ENCODE data around the gene COG4.
A peak's percentile ranks its signal among the peaks of the same experiment; 100 is the strongest.
"Not testable (repeated sequence)": the region's sequence is repeated elsewhere in the genome, so short reads cannot be mapped to it uniquely, and the experiment has no call there.

COG4 gene

GRCh38 chr16:70454222-70455034 is 68.9 kb downstream of the COG4 start, which contains the start of gene FCSK:
Gene FCSK, plus strand, starts transcription at chr16:70454595. Its CDS starts 8,596 bp downstream, at chr16:70463191.
- peak; percentile 84 for DNase-seq (ENCODE audit: low spot score)

DNA sequence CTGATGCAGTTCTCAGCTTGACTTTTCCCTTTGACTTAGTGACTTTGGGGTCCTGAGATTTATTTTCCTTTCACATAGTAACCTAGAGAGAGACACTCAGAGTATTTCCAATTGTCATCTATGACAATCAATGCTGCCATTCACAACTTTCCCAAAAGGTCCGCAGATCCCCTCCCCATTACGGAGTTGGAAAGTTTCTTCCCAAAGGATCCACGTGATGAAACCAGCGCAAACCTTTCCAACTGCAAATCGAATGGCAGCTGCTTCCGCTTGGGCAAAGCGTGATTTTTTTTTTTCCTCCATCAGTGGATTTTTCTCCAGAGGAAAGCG is 69.5 kb downstream of the COG4 start:
- DNase-seq (ENCODE audit: low spot score): peak; percentile 52

DNA sequence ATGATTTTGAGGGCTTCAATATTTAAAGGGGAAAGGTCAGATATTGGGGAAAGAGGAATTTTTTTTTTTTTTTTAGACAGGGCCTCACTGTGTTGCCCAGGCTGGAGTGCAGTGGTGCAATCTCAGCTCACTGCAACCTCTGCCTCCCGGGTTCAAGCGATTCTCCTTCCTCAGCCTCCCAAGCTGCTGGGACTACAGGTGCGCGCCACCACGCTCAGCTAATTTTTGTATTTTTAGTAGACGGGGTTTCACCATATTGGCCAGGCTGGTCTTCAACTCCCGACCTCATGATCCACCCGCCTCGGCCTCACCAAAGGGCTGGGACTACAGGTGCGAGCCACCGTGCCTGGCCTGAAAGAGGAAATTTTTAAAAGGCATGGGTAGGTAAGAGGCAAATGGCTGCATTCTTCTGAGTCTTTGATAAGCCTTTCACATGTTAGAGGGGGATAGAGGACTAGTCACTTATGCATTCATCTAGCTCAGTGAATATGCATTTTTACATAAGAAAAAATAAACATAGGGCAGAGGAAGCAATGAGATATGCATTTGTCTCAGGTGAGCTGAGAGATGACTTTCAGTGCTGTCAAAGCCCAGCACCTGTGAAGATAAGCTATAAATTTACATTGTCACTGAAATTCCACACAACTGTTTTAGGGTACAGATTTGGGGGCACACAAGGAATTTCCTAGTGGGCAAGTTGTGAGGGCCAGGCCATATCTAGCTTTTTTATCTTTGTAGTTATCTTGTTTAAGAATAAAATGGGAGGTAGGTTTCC is 70.0 kb downstream of the COG4 start:
- no peak for DNase-seq (ENCODE audit: low spot score)

GRCh38 chr16:70451004-70451340 is 72.4 kb downstream of the COG4 start:
- not testable (repeated sequence) for DNase-seq (ENCODE audit: low spot score)

GRCh38 chr16:70450142-70451003 is 73.0 kb downstream of the COG4 start:
- not testable (repeated sequence) for DNase-seq (ENCODE audit: low spot score)

DNA sequence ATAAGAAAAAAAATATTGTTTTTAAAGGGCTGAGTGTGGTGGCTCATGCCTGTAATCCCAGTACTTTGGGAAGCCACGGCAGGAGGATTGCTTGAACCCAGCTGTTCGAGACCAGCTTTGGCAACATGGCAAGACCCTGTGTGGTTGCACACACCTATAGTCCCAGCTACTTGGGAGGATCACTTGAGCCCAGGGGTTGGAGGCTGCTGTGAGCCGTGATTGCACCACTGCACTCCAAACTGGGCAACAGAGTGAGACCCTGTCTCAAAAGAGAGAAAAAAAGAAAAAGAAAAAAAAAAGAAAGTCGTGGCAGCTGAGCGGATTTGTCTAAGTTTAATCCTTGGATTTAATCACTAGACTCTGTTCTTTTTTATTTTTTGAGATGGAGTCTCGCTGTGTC is 75.3 kb downstream of the COG4 start:
- DNase-seq (ENCODE audit: low spot score): no peak

DNA sequence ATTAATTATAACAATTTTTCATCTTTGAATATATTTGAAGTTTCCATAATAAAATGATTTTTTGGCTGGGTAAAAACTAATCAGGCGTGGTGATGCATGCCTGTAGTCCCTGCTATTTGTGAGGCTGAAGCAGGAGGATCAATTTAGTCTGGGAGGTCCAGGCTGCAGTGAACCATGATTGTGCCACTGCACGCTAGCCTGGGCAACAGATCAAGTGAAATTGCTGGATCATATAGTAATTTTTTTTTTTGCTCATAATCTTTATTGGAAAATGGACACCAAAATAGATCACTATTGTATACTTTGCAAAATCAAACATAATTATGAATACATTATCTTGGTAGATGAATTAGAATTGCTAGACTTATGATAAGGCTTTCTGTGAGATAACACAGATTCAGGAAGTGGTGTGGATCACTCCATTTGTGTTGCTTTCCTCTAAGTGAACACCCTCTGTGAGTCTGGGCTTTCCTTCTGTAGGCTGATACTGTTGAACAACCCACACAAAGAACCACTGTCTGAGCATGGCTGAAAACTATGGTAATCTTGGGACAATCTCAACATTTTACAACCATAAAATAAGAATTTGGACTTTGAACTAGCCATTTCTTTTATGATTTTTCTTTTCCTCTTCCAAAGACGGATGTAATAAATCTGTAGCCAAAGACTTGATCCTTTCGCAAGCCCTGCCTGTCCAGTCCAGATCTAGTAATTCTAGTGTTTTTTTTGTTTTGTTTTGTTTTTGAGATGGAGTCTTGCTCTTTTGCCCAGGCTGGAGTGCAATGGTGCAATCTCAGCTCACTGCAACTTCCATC is 78.9 kb downstream of the COG4 start:
- DNase-seq (ENCODE audit: low spot score): no peak

- no peak for DNase-seq (ENCODE audit: low spot score)
These were observed 81.0 kb downstream of the COG4 start for GRCh38 chr16:70442344-70442743.

GRCh38 chr16:70441406-70441990 is 81.9 kb downstream of the COG4 start:
- DNase-seq (ENCODE audit: low spot score): no peak

- DNase-seq (ENCODE audit: low spot score): no peak
These were observed 83.2 kb downstream of the COG4 start for GRCh38 chr16:70440009-70440692.

GRCh38 chr16:70438969-70439862 is 84.1 kb downstream of the COG4 start, which contains the start of gene ST3GAL2:
Gene ST3GAL2, minus strand, starts transcription at chr16:70439100. Its CDS starts 40,570 bp downstream, at chr16:70398530.
- DNase-seq (ENCODE audit: low spot score): peak; percentile 97

DNA sequence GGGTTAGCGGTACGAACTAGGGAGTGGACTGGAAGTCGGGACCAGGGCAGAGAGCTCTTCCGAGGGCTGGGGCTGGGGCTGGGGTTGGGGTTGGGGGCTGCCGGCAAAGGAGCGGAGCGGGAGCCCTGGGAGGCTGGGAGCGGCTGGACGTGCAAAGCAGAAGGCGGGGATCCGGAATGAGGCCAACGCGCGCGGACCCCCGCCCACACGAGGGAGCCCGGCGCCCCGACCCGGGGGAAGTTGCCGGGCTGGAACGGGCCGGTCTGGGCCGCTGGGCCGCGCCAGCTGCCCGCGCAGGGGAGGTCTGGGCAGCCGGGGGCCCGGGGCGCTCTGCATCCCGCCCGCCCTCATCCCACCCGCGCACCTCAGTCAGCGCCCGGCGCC is 84.8 kb downstream of the COG4 start:
- DNase-seq (ENCODE audit: low spot score): no peak

DNA sequence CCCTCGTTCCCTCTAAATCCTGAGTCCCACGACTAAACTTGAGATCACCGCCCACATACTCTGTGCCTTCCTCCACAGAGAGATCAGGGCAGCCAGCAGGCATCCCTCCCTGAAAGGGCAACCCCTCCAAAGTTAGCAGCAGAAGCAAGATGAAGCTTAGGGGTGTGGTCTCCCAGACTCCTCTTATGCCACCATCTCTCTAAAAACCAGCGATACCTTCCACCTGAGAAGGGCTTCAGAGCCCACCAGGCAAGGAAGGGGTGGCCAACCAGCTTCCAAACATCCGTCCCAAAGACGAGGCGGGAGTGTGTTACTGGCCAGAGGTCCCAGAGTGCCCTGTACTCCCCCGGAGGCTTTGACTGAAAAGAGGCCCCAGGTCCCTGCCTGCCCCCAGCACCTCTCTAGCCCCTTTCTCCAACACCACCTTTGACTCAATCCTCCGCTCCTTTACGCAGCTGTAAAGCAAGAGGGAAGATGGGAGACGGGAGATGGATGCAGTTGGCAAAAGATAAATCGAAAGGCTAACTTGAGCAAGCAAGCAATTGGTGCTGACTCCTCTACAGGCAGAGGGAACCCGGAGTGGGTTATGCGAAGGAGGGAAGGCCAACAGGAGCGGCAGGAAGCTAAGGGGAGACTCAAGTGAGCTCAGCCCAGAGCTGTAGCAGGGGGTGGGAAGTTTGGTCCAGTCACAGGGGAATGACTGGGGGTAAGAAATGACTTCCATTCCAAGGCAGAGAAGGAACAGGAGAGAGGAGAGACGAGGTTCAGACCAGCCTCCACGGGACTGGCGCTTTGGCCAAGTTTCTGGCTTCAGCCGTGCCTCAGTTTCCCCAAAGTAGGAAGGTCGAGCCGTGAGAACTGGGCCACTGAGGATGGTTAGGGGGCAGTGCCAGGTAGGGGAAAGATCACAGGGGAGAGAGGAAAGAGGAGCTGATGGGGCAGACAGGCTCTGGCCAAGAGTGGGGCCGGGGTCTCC is 85.5 kb downstream of the COG4 start:
- DNase-seq (ENCODE audit: low spot score): peak; percentile 52

DNA sequence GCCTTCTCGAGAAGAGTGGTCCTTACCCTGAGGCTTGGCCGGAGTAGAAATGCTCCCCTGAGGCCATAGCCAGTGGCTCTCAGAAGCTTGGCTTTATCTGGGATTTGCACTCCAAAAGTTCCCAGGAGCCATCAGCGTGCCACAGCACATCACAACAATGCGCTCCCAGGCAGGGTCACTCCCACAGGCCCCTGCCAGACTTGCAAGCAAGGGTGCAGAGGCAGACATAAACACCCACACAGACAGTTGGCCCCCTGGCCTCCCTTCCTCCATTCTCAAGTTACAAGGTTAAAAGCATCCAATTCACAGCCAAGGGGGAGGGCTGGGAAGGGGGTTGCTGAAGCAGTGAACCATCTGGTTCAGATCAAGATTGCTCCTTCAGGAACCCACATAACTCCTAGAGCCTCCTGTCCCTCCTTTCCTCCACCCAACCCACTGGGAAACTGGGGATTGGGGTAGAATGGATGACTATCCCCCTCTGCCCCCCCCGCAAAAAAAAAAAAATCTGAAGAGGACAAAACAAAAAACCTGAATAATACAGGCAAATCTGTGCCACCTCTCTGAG is 86.3 kb downstream of the COG4 start:
- DNase-seq (ENCODE audit: low spot score): peak; percentile 55

- no peak for DNase-seq (ENCODE audit: low spot score)
These were observed 88.7 kb downstream of the COG4 start for GRCh38 chr16:70434484-70435260.

DNA sequence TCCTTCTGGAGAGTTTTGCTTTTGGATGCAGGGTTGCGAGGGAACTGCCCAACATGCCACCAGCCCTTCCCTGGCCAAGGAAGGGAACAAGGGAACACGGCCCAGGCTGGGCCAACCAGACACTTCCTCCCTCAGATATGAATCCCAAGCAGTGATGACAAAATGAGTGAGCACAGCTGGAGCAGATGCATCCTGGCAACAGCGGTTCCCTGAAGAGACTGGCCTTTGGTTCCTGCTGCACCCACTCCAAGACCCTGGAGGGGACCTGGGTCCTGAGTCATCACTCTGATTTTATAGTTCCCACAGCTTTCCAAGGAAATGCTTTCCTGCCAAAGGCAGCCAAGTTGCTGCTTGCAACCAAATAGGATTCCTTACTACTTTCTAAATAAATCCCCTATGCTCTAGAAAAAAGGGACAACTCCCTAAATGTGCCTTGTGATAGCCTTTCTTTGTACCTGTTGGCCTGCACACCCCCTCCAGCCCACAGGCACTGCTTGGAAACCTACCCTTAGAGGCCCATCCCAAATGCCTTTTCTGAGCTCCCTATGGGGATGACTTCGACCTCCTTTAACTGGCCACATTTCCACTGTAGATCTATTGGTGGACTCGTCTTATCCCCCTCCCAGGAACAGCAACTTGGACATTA is 89.8 kb downstream of the COG4 start:
- DNase-seq (ENCODE audit: low spot score): peak; percentile 59
